Measurements from ENCODE around the gene LTBP1.

GRCh38 chr2:32918774-32919173 lies 28.0 kb upstream of the LTBP1 start:
- no peak for TF ChIP-seq CTCF (IDR thresholded peaks at IDR 0.05; ENCODE audit: insufficient read depth, low read depth, low read length)
- TF ChIP-seq EZH2 (IDR thresholded peaks at IDR 0.05; ENCODE audit: insufficient read depth, low read length), result no peak

All from astrocyte (in vitro differentiated cells and primary cell).